Ovary (tissue), 3 donors: ENCODE measurements around the gene ASPN.

Experiments
- POLR2A ChIP-seq: fragments of 450-650 bp; IDR thresholded peaks from one replicate; pipeline ENCODE4 v1.6.1; 2017; ENCODE audit warnings: antibody characterized with exemption, mild to moderate bottlenecking, moderate library complexity
- TF ChIP-seq, protein P1 (sequence below), 3 donors: fragments of 450-650 bp in 2 of 3; fragments of 200-600 bp in 1 of 3; IDR thresholded peaks; one replicate each; pipeline versions ENCODE4 v1.5.1 to v1.8.0; 2016 to 2022; ENCODE audit warnings: antibody characterized with exemption in 3 of 3, mild to moderate bottlenecking in 1 of 3
- donor health status: DM: no; HTN: no; CAD: no.

DNA sequence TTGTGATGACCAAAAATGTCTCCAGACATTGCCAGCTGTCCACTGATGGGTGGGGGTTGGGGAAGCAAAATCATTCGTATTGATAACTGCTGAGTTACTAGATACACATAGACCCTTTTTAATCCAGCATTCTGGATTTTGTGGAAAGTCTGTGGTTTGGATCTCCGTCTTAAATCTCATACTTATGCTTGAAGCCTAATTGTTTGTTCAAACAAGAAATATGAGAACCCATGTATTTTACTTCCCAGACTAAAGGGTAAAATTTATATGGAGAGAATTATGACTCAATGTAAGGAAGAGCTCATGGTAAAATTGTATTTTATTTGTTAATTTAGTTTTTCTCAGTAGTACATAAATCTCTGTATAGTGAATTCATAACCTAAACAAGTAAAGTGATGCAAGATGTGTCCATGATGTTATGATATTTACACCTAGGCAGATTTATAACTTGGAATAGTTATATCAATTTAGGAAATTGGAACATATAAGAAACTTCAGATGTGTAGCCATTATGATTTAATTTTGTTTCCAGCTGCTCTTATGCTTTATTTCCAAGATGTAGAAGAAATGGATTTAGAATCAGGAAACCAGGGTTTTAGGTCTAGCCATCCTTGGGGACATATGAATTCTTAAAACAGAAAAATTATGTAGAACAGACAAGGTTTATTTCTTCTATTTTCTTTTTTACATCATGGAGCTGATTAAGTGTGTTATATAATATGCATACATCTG is 73.4 kb downstream of the ASPN start:
- TF ChIP-seq, protein P1, sequence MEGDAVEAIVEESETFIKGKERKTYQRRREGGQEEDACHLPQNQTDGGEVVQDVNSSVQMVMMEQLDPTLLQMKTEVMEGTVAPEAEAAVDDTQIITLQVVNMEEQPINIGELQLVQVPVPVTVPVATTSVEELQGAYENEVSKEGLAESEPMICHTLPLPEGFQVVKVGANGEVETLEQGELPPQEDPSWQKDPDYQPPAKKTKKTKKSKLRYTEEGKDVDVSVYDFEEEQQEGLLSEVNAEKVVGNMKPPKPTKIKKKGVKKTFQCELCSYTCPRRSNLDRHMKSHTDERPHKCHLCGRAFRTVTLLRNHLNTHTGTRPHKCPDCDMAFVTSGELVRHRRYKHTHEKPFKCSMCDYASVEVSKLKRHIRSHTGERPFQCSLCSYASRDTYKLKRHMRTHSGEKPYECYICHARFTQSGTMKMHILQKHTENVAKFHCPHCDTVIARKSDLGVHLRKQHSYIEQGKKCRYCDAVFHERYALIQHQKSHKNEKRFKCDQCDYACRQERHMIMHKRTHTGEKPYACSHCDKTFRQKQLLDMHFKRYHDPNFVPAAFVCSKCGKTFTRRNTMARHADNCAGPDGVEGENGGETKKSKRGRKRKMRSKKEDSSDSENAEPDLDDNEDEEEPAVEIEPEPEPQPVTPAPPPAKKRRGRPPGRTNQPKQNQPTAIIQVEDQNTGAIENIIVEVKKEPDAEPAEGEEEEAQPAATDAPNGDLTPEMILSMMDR (IDR thresholded peaks at IDR 0.05), result no peak
- TF ChIP-seq POLR2A, result no peak
